Activated CD8-positive, alpha-beta T cell treated with anti-CD3 and anti-CD28 coated beads for 36 hours (primary cell): ENCODE measurements around the gene MACF1. TPM values are rescaled to one million over a fixed set of nuclear protein-coding genes. Genes with fewer than 3 reads are reported as not detected.

Experiments
- ATAC-seq: fragments of 200-7000 bp; cut with Tn5 transposase; one replicate; pipeline ENCODE4 v1.10.0; 2021; ENCODE audit warnings: mild to moderate bottlenecking, moderate library complexity
- CTCF ChIA-PET: fragments of 350-600 bp; sonication (Branson Sonifier 250); formaldehyde crosslinking; loops from one replicate; lab custom pipeline; 2021; ENCODE audit warnings: antibody characterized with exemption; lab: Charles Lee
- POLR2A ChIA-PET: fragments of 350-600 bp; sonication (Branson Sonifier 250); formaldehyde crosslinking; loops from one replicate; lab custom pipeline; 2021; ENCODE audit warnings: antibody characterized with exemption; lab: Charles Lee
- DNase-seq: peaks from one replicate; pipeline ENCODE4 v3.0.0-alpha.2; 2020
- H3K27ac Mint-ChIP-seq: one replicate; pipeline ENCODE4 v1.8.0; 2021; ENCODE audit warnings: mild to moderate bottlenecking, mixed read lengths
- H3K27me3 Mint-ChIP-seq: one replicate; pipeline ENCODE4 v1.8.0; 2021; ENCODE audit warnings: mixed read lengths
- H3K36me3 Mint-ChIP-seq: one replicate; pipeline ENCODE4 v1.8.0; 2021; ENCODE audit warnings: low read depth, mixed read lengths
- H3K4me1 Mint-ChIP-seq: one replicate; pipeline ENCODE4 v1.8.0; 2021; ENCODE audit warnings: low read depth, mixed read lengths
- H3K4me3 Mint-ChIP-seq: one replicate; pipeline ENCODE4 v1.8.0; 2021; ENCODE audit warnings: mild to moderate bottlenecking, moderate library complexity, mixed read lengths
- H3K9me3 Mint-ChIP-seq: one replicate; pipeline ENCODE4 v1.8.0; 2021; ENCODE audit warnings: mixed read lengths
- CTCF ChIP-seq: fragments of 200-600 bp; IDR thresholded peaks from one replicate; pipeline ENCODE4 v1.8.0; 2022; ENCODE audit warnings: antibody characterized with exemption, mild to moderate bottlenecking
- intact Hi-C: fragments of 100-400 bp; cut with micrococcal nuclease; formaldehyde crosslinking; loops from one replicate; pipeline ENCODE4 v1.10.0; 2022
- total RNA-seq, 2 experiments: library from RNA; stranded (reverse); gene quantifications; one replicate each; pipeline ENCODE4 v1.2.3, GENCODE V29; 2021

MACF1 gene
- total RNA-seq, 2 experiments from 2014 or later, result 201 to 215 TPM

GRCh38 chr1:39436842-39437241, 232.3 kb downstream of the MACF1 start:
- DNase-seq (no peak), ATAC-seq (no peak)
- no peaks in the 10 kb centered on the region for H3K27me3 Mint-ChIP-seq
- H3K27ac Mint-ChIP-seq, result no peak overlapping the region
- intact Hi-C loops, result no loop called here
- CTCF ChIA-PET, result no interaction called here
- no peaks in the 10 kb centered on the region for H3K9me3 Mint-ChIP-seq
- H3K4me3 Mint-ChIP-seq, result no peak overlapping the region
- H3K36me3 Mint-ChIP-seq, result peaks cover 49% of the 10 kb centered on the region
- POLR2A ChIA-PET, result no interaction called here
- no peak for TF ChIP-seq CTCF
- peaks cover 3% of the 10 kb centered on the region for H3K4me1 Mint-ChIP-seq

GRCh38 chr1:39438042-39438441, 233.5 kb downstream of the MACF1 start:
- ATAC-seq (no peak), DNase-seq (no peak)
- no peaks in the 10 kb centered on the region for H3K9me3 Mint-ChIP-seq
- H3K36me3 Mint-ChIP-seq, result peaks cover 54% of the 10 kb centered on the region
- ChIA-PET POLR2A (interaction anchor here (0.7 kb wide), 1 partner anchor 12 kb away, joined by 3 read pairs; no protein-coding TSS in a partner anchor), CTCF (interaction anchor here (1.1 to 1.8 kb wide), 4 partner anchors 13 to 340 kb away, joined by 4 to 6 read pairs (median 4); no protein-coding TSS in a partner anchor)
- H3K4me3 Mint-ChIP-seq, result no peak overlapping the region
- no peak overlapping the region for H3K27ac Mint-ChIP-seq
- no peak for TF ChIP-seq CTCF
- peaks cover 3% of the 10 kb centered on the region for H3K4me1 Mint-ChIP-seq
- intact Hi-C loops, result no loop called here
- H3K27me3 Mint-ChIP-seq, result no peaks in the 10 kb centered on the region

- no peak for DNase-seq
- intact Hi-C loops, result no loop called here
- Mint-ChIP-seq H3K27me3 (no peaks in the 10 kb centered on the region), H3K36me3 (peaks cover 55% of the 10 kb centered on the region), H3K9me3 (no peaks in the 10 kb centered on the region), H3K27ac (no peak overlapping the region), H3K4me3 (no peak overlapping the region), H3K4me1 (no peaks in the 10 kb centered on the region)
- CTCF ChIA-PET, result interaction anchor here (0.7 to 1.9 kb wide), 2 partner anchors 15 to 30 kb away, joined by 3 to 6 read pairs; no protein-coding TSS in a partner anchor
- no peak for ATAC-seq
- POLR2A ChIA-PET, result no interaction called here
- TF ChIP-seq CTCF, result no peak
These were observed 236.4 kb downstream of the MACF1 start for GRCh38 chr1:39440856-39441255.

- TF ChIP-seq CTCF, result no peak
- H3K4me1 Mint-ChIP-seq, result no peaks in the 10 kb centered on the region
- no peaks in the 10 kb centered on the region for H3K27me3 Mint-ChIP-seq
- H3K27ac Mint-ChIP-seq, result no peak overlapping the region
- H3K9me3 Mint-ChIP-seq, result no peaks in the 10 kb centered on the region
- H3K36me3 Mint-ChIP-seq, result peaks cover 53% of the 10 kb centered on the region
- no peak for ATAC-seq
- DNase-seq, result no peak
- intact Hi-C loops, result no loop called here
- ChIA-PET CTCF (interaction anchor here (1.9 kb wide), 1 partner anchor 31 kb away, joined by 6 read pairs; no protein-coding TSS in a partner anchor), POLR2A (no interaction called here)
- no peak overlapping the region for H3K4me3 Mint-ChIP-seq
These were observed 237.3 kb downstream of the MACF1 start for GRCh38 chr1:39441797-39442196.

GRCh38 chr1:39445573-39445972, 241.1 kb downstream of the MACF1 start:
- H3K27me3 Mint-ChIP-seq, result no peaks in the 10 kb centered on the region
- no peak for DNase-seq
- H3K9me3 Mint-ChIP-seq, result no peaks in the 10 kb centered on the region
- H3K27ac Mint-ChIP-seq, result no peak overlapping the region
- ATAC-seq, result no peak
- intact Hi-C loops, result no loop called here
- no peaks in the 10 kb centered on the region for H3K4me1 Mint-ChIP-seq
- POLR2A ChIA-PET, result no interaction called here
- no peak overlapping the region for H3K4me3 Mint-ChIP-seq
- no peak for TF ChIP-seq CTCF
- peaks cover 58% of the 10 kb centered on the region for H3K36me3 Mint-ChIP-seq
- CTCF ChIA-PET, result no interaction called here
